SK-N-SH treated with all-trans-retinoic acid at 6 μM for 48 hours (cell line): ENCODE results near the gene ARID4B.

Source experiments
- BACH2 ChIP-seq: fragments of 250-450 bp; sonication (Bioruptor Pico); IDR thresholded peaks from 2 replicates; pipeline ENCODE4 v1.9.0; 2021; ENCODE audit warnings: mild to moderate bottlenecking, borderline replicate concordance
- ESRRG ChIP-seq: fragments of 250-450 bp; sonication (Bioruptor Pico); IDR thresholded peaks from 2 replicates; pipeline ENCODE4 v1.6.1; 2021; ENCODE audit warnings: mild to moderate bottlenecking
- PATZ1 ChIP-seq: fragments of 250-450 bp; sonication (Bioruptor Pico); IDR thresholded peaks from 2 replicates; pipeline ENCODE4 v1.8.0; 2020; ENCODE audit warnings: mild to moderate bottlenecking, moderate library complexity, borderline replicate concordance
- PPARA ChIP-seq: fragments of 250-450 bp; sonication (Bioruptor Pico); IDR thresholded peaks from 2 replicates; pipeline ENCODE4 v1.5.0; 2020; ENCODE audit warnings: mild to moderate bottlenecking, borderline replicate concordance
- TCF4 ChIP-seq: fragments of 250-450 bp; sonication (Bioruptor Pico); IDR thresholded peaks from 2 replicates; pipeline ENCODE4 v1.8.0; 2021; ENCODE audit warnings: mild to moderate bottlenecking, moderate library complexity, borderline replicate concordance
- TSHZ2 ChIP-seq: fragments of 250-450 bp; sonication (Bioruptor Pico); IDR thresholded peaks from 2 replicates; pipeline ENCODE4 v1.5.0; 2020; ENCODE audit warnings: mild to moderate bottlenecking, moderate library complexity
- ZFP3 ChIP-seq: fragments of 250-450 bp; sonication (Bioruptor Pico); IDR thresholded peaks from 2 replicates; pipeline ENCODE4 v1.5.0; 2020; ENCODE audit warnings: mild to moderate bottlenecking, moderate library complexity
- ZFP30 ChIP-seq: fragments of 450-650 bp; formaldehyde crosslinking; IDR thresholded peaks from 2 replicates; pipeline ENCODE4 v1.5.0; 2022; ENCODE audit warnings: mild to moderate bottlenecking, moderate library complexity
- ZNF565 ChIP-seq: fragments of 450-650 bp; formaldehyde crosslinking; conservative IDR thresholded peaks from 2 replicates; pipeline ENCODE4 v1.5.0; 2020; ENCODE audit warnings: low read depth, mild to moderate bottlenecking, moderate library complexity
- ZNF8 ChIP-seq: fragments of 450-650 bp; formaldehyde crosslinking; IDR thresholded peaks from 2 replicates; pipeline ENCODE4 v1.5.0; 2020; ENCODE audit warnings: mild to moderate bottlenecking, moderate library complexity

GRCh38 chr1:235290740-235291502 lies 37.1 kb downstream of the ARID4B start:
- TF ChIP-seq ZNF8 (CRISPR knock-in tag) = no peak
- TF ChIP-seq TCF4 (CRISPR knock-in tag) = no peak
- no peak for TF ChIP-seq ESRRG (CRISPR knock-in tag)
- TF ChIP-seq TSHZ2 (CRISPR knock-in tag) = no peak
- TF ChIP-seq ZFP3 (CRISPR knock-in tag) = no peak
- TF ChIP-seq PPARA (CRISPR knock-in tag) = no peak
- no peak for TF ChIP-seq BACH2
- no peak for TF ChIP-seq ZNF565 (CRISPR knock-in tag)
- no peak for TF ChIP-seq ZFP30 (CRISPR knock-in tag)
- no peak for TF ChIP-seq PATZ1 (CRISPR knock-in tag)
